GM10248 (cell line): ENCODE measurements around the gene KCTD5.

ENCODE experiments used
- CTCF ChIA-PET: fragments of 300-600 bp; sonication (Branson Sonifier 250); formaldehyde crosslinking; extraction: SDS; loops from one replicate; lab custom pipeline; 2021; ENCODE audit warnings: antibody characterized with exemption; lab: Yijun Ruan, JAX
- POLR2A ChIA-PET: fragments of 350-650 bp; sonication (Branson Sonifier 250); formaldehyde crosslinking; extraction: SDS; loops from one replicate; lab custom pipeline; 2020; ENCODE audit warnings: antibody characterized with exemption; lab: Yijun Ruan, JAX
- DNase-seq: peaks from one replicate; pipeline ENCODE4 v3.0.0; 2012; ENCODE audit errors: extremely low spot score
- CTCF ChIP-seq: IDR thresholded peaks from 2 replicates; pipeline ENCODE4 v1.5.1; 2012; ENCODE audit warnings: mild to moderate bottlenecking, low read depth; ENCODE audit errors: extremely low read depth, missing control alignments, control extremely low read depth

KCTD5 gene

GRCh38 chr16:2699791-2700600 is 17.7 kb downstream of the KCTD5 start:
- DNase-seq, result no peak
- ChIA-PET CTCF (no interaction called here), POLR2A (no interaction called here)
- no peak for TF ChIP-seq CTCF

- CTCF ChIA-PET, result no interaction called here
- POLR2A ChIA-PET, result no interaction called here
- no peak for DNase-seq
- TF ChIP-seq CTCF, result no peak
Measured at GRCh38 chr16:2700786-2701185, 18.5 kb downstream of the KCTD5 start.

GRCh38 chr16:2701272-2701671 is 18.9 kb downstream of the KCTD5 start:
- CTCF ChIA-PET, result no interaction called here
- POLR2A ChIA-PET, result no interaction called here
- DNase-seq, result no peak
- TF ChIP-seq CTCF, result no peak

- no peak for DNase-seq
- no peak for TF ChIP-seq CTCF
- CTCF ChIA-PET, result no interaction called here
- POLR2A ChIA-PET, result no interaction called here
Measured at GRCh38 chr16:2701713-2702437, 19.6 kb downstream of the KCTD5 start.

- TF ChIP-seq CTCF, result no peak
- POLR2A ChIA-PET, result no interaction called here
- CTCF ChIA-PET, result interaction anchor here (1.5 kb wide), 1 partner anchor 18 kb away, joined by 4 read pairs; the partner anchor contains the start of gene PRSS27
- DNase-seq, result no peak
Measured at GRCh38 chr16:2702438-2702825, 20.1 kb downstream of the KCTD5 start.

GRCh38 chr16:2702871-2703745 is 20.8 kb downstream of the KCTD5 start:
- POLR2A ChIA-PET, result no interaction called here
- CTCF ChIA-PET, result interaction anchor here (1.5 kb wide), 1 partner anchor 17 kb away, joined by 4 read pairs; the partner anchor contains the start of gene PRSS27

More at GRCh38 chr16:2702871-2703745, 20.8 kb downstream of the KCTD5 start:
- DNase-seq, result no peak
- no peak for TF ChIP-seq CTCF
